ENCODE results near the gene CPSF6. TPM values are rescaled to one million over a fixed set of nuclear protein-coding genes. Genes with fewer than 3 reads are reported as not detected.

The CPSF6 gene
- total RNA-seq, 1 experiment from 2014 or later: 88.4 TPM

- peaks cover 100% of the 10 kb centered on the region for H3K79me2 ChIP-seq (ENCODE audit: insufficient read depth, low read length)
- H3K27me3 ChIP-seq (ENCODE audit: insufficient read depth, low read length): no peaks in the 10 kb centered on the region
- no peak overlapping the region for H3K4me3 ChIP-seq (replicated peaks in 1 of 2; ENCODE audit: low read depth in 1 of 2, low read length in 2 of 2)
- ChIA-PET RAD21 (ENCODE audit: low non-redundant PET in 1 of 2, low total read pairs in 2 of 2, uncharacterized antibody in 2 of 2, unreplicated experiment in 2 of 2) (no interaction called here), CTCF (no interaction called here), POLR2A (no interaction called here)
- H3K9me3 ChIP-seq (ENCODE audit: control insufficient read depth in 1 of 2, insufficient read depth in 1 of 2, low read depth in 1 of 2, low read length in 2 of 2): no peaks in the 10 kb centered on the region
- H4K20me1 ChIP-seq (ENCODE audit: insufficient read depth): peaks cover 58% of the 10 kb centered on the region
- intact Hi-C loops (cut with micrococcal nuclease): no loop called here
- no peaks in the 10 kb centered on the region; a peak in 1 of 4 replicates for H3K36me3 ChIP-seq (ENCODE audit: control insufficient read depth in 1 of 2, insufficient read depth in 2 of 2, low read length in 2 of 2)
- no peak for TF ChIP-seq ATF3 (IDR thresholded peaks at IDR 0.05)
- ATAC-seq: no peak
- H3K4me2 ChIP-seq (ENCODE audit: low read length): no peak overlapping the region
- no peaks in the 10 kb centered on the region for H3K9me2 ChIP-seq (ENCODE audit: insufficient read depth)
- H3K27ac ChIP-seq (ENCODE audit: low read depth, low read length): no peak overlapping the region
- no peak overlapping the region for H3K9ac ChIP-seq (ENCODE audit: low read length)
- BruUV-seq (replicated peaks): no TSS peak
- 0 out of 4 replicates have a peak, but pooled peaks cover 0 to 10% of the 10 kb centered on the region in 2 experiments for H3K4me1 ChIP-seq (ENCODE audit: control insufficient read depth in 1 of 2, insufficient read depth in 2 of 2, low read length in 2 of 2)
- H2AFZ ChIP-seq (ENCODE audit: low read depth, low read length, poor library complexity, severe bottlenecking): no peak overlapping the region
- DNase-seq (ENCODE audit: low read depth, low spot score): no peak
Measured at GRCh38 chr12:69247268-69248018, 8.1 kb downstream of the CPSF6 start.

- ATAC-seq (no peak), DNase-seq (ENCODE audit: low read depth, low spot score) (no peak)
- CTCF ChIA-PET: interaction anchor here (0.8 kb wide), 1 partner anchor 17 kb away, joined by 3 read pairs; no protein-coding TSS in a partner anchor
- RAD21 ChIA-PET (ENCODE audit: low non-redundant PET in 1 of 2, low total read pairs in 2 of 2, uncharacterized antibody in 2 of 2, unreplicated experiment in 2 of 2): no interaction called here
- no peaks in the 10 kb centered on the region for H3K9me2 ChIP-seq (ENCODE audit: insufficient read depth)
- H3K4me2 ChIP-seq (ENCODE audit: low read length): no peak overlapping the region
- H4K20me1 ChIP-seq (ENCODE audit: insufficient read depth): peaks cover 52% of the 10 kb centered on the region
- H3K79me2 ChIP-seq (ENCODE audit: insufficient read depth, low read length): peaks cover 100% of the 10 kb centered on the region
- POLR2A ChIA-PET: no interaction called here
- H3K9me3 ChIP-seq (ENCODE audit: control insufficient read depth in 1 of 2, insufficient read depth in 1 of 2, low read depth in 1 of 2, low read length in 2 of 2): no peaks in the 10 kb centered on the region
- intact Hi-C loops (cut with micrococcal nuclease): no loop called here
- H3K36me3 ChIP-seq (ENCODE audit: control insufficient read depth in 1 of 2, insufficient read depth in 2 of 2, low read length in 2 of 2): peaks cover 16 to 19% of the 10 kb centered on the region in 2 experiments
- H3K4me3 ChIP-seq (replicated peaks in 1 of 2; ENCODE audit: low read depth in 1 of 2, low read length in 2 of 2): no peak overlapping the region
- no peak overlapping the region for H3K9ac ChIP-seq (ENCODE audit: low read length)
- no peak overlapping the region for H3K27ac ChIP-seq (ENCODE audit: low read depth, low read length)
- BruUV-seq (replicated peaks): no TSS peak
- no peak overlapping the region for H2AFZ ChIP-seq (ENCODE audit: low read depth, low read length, poor library complexity, severe bottlenecking)
- H3K27me3 ChIP-seq (ENCODE audit: insufficient read depth, low read length): no peaks in the 10 kb centered on the region
- TF ChIP-seq ELF1 (IDR thresholded peaks at IDR 0.05; ENCODE audit: borderline replicate concordance, low read depth): no peak
- no peak for TF ChIP-seq FOSL1 (IDR thresholded peaks at IDR 0.05; ENCODE audit: low read depth)
- H3K4me1 ChIP-seq (ENCODE audit: control insufficient read depth in 1 of 2, insufficient read depth in 2 of 2, low read length in 2 of 2): no peaks in the 10 kb centered on the region
Measured at GRCh38 chr12:69252033-69252432, 12.7 kb downstream of the CPSF6 start.
